ENCODE measurements around the gene THOC3.
"Not testable (repeated sequence)": the region's sequence is repeated elsewhere in the genome, so short reads cannot be mapped to it uniquely, and the experiment has no call there.

THOC3 gene

GRCh38 chr5:175967471-175968372, at the start of gene THOC3:
THOC3 (minus strand) TSS chr5:175968315; CDS start chr5:175968208, 107 bp downstream.
- peak; percentile 86 for DNase-seq (ENCODE audit: low read depth)
- H3K4me3 ChIP-seq (ENCODE audit: low read depth, low read length), result peak within 1 kb of the TSS; percentile 66

GRCh38 chr5:176017324-176017723, 49.2 kb upstream of the THOC3 start:
- not testable (repeated sequence) for DNase-seq (ENCODE audit: low read depth)

DNA sequence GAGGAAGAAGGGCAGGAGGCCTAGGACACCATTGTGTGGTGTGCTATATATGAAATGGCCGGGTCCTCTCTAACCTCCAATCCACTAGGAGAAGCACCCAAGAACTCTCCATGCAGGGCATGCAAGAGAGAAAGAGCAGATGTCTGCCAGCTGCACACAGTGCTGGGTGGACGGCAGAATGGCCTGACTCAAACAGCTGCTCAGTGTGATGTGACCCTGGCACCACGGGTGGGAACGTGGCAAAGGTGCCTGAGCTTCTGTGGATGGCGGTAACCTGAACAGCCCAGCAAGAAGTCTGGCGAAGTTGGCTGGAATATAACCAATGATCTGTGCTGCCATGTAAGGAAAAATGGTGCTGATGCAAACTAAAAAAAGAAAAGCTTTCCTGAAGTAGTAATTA, 46.2 kb upstream of the THOC3 start:
- not testable (repeated sequence) for H3K4me3 ChIP-seq (ENCODE audit: low read depth, low read length); DNase-seq (ENCODE audit: low read depth)

More at GRCh38 chr5:176017324-176017723, 49.2 kb upstream of the THOC3 start:
- H3K4me3 ChIP-seq (ENCODE audit: low read depth, low read length), result not testable (repeated sequence)

- not testable (repeated sequence) for DNase-seq (ENCODE audit: low read depth); H3K4me3 ChIP-seq (ENCODE audit: low read depth, low read length)
Measured at GRCh38 chr5:176011088-176011487, 43.0 kb upstream of the THOC3 start.

- H3K4me3 ChIP-seq (ENCODE audit: low read depth, low read length); DNase-seq (ENCODE audit: low read depth): not testable (repeated sequence)
Measured at GRCh38 chr5:176010202-176010601, 42.1 kb upstream of the THOC3 start.

GRCh38 chr5:176007220-176007619, 39.1 kb upstream of the THOC3 start:
- not testable (repeated sequence) for DNase-seq (ENCODE audit: low read depth); H3K4me3 ChIP-seq (ENCODE audit: low read depth, low read length)

- DNase-seq (ENCODE audit: low read depth), result not testable (repeated sequence)
Measured at GRCh38 chr5:176006819-176007218, 38.7 kb upstream of the THOC3 start.

DNA sequence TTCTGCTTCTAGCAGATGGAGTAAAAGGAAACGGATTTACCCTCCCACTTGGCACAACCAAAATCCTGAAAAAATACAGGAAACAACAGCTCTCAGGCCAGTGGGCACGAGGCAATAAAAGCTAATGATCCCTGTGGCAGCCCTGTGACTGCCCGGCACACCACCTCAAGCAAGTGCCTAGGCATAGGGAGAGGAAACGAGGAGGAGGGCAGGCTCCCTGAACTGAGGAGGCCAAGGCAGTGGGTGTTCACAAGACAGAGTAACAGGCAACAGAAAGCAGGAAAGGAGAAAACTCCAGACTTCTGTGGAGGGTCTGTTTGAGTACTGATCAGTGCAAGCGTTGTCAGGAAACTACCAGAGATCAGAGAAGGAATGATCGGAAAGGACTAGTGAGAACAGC, 29.9 kb upstream of the THOC3 start:
- not testable (repeated sequence) for H3K4me3 ChIP-seq (ENCODE audit: low read depth, low read length); DNase-seq (ENCODE audit: low read depth)

More at GRCh38 chr5:176006819-176007218, 38.7 kb upstream of the THOC3 start:
- not testable (repeated sequence) for H3K4me3 ChIP-seq (ENCODE audit: low read depth, low read length)

GRCh38 chr5:175997495-175997894, 29.4 kb upstream of the THOC3 start:
- not testable (repeated sequence) for H3K4me3 ChIP-seq (ENCODE audit: low read depth, low read length); DNase-seq (ENCODE audit: low read depth)

GRCh38 chr5:175996791-175997190, 28.7 kb upstream of the THOC3 start:
- H3K4me3 ChIP-seq (ENCODE audit: low read depth, low read length); DNase-seq (ENCODE audit: low read depth): not testable (repeated sequence)

- DNase-seq (ENCODE audit: low read depth); H3K4me3 ChIP-seq (ENCODE audit: low read depth, low read length): not testable (repeated sequence)
Measured at GRCh38 chr5:175995506-175995905, 27.4 kb upstream of the THOC3 start.

DNA sequence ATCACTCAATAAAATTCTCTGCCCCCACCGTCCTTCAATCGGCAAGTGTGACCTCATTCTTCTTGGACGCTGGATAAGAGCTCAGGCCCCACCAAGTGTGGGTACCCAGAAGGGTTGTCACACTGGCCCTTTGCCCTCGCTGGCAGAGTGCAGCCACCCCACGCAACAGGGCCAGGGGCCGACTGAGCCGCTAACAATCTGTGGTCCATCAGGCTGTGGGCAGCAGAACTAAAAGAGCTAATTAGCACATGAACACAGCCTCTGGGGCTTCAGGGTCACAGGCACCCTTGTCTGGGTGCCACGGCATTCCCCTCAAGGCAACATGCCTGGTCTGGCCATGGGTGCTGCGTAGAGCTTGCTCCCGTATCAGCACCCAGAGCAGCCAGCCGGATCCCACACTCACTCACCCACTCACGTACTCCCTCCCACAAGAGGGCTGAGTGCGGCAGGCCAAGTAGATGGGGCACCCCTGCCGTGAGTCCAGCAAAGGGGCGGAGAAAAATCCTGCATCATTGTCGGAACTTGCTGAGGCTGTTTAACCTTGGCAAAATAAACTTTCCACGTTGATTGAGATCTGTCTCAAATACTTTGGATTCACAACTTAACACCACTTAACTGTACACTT, 11.4 kb upstream of the THOC3 start:
- DNase-seq (ENCODE audit: low read depth); H3K4me3 ChIP-seq (ENCODE audit: low read depth, low read length): not testable (repeated sequence)

DNA sequence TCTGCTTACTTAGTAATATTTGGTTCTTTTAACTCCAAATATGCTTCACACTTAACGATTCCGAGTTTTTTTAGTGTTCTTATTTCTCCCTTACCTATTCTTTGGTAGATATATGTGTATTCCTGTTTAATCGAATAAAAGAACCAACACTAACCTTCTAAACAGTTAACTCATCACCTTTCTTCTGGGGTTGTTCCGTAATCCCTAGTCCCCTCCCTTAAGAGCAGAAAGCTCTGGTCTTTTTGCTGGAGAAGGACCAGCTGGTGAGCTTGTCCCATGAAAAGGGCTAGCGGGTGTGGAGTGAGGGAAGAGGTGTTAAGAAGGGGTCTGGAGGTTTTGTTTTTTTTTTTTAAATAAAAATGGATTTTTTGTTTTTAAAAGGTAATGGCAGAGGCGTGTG, 266 bp upstream of the THOC3 start:
- H3K4me3 ChIP-seq (ENCODE audit: low read depth, low read length), result peak overlapping the region; percentile 66
- DNase-seq (ENCODE audit: low read depth), result not testable (repeated sequence)

- H3K4me3 ChIP-seq (ENCODE audit: low read depth, low read length), result not testable (repeated sequence)
- DNase-seq (ENCODE audit: low read depth), result peak; percentile 2
Measured at GRCh38 chr5:175962329-175962728, 5.8 kb downstream of the THOC3 start.

DNA sequence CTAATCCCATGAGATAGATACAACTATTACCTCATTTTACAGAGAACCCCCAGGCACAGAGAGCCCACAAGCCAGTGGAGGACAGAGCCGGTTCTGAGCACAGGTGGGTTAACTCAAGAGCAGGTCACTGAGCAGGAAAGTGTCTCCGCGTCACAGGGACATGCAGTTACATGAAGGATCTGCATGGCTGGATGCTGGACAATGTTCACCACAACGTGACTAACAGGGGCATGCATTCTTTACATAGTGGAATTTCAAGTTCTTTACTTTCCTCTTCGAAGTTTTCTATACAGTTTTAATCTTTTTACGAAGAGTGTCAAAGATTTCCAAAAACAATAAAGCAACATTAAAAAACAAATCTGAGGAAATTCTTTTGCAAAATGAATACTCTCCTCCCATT, 7.9 kb downstream of the THOC3 start:
- H3K4me3 ChIP-seq (ENCODE audit: low read depth, low read length); DNase-seq (ENCODE audit: low read depth): not testable (repeated sequence)

- DNase-seq (ENCODE audit: low read depth); H3K4me3 ChIP-seq (ENCODE audit: low read depth, low read length): not testable (repeated sequence)
Measured at GRCh38 chr5:175958515-175958914, 9.6 kb downstream of the THOC3 start.

- H3K4me3 ChIP-seq (ENCODE audit: low read depth, low read length); DNase-seq (ENCODE audit: low read depth): not testable (repeated sequence)
Measured at GRCh38 chr5:175954107-175954506, 14.0 kb downstream of the THOC3 start.

DNA sequence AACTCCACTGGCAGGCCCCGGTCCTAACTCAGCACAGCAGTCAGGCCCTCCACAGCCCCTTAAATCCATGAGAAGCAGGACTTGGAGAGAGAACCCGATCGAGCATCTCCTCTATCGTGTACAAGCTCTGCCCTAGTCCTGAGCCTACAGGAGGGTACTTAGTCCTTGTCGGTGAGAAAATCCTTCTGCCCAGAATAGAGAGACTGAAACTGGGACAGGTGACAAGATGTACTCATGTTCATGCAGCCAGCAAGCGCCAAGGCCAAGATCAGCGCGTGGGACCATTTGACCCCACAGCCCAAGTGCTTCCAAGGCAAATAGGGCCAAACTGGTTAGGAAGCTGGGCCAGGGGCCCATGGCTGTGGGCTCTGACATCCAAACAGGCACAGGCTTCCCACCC, 15.3 kb downstream of the THOC3 start:
- H3K4me3 ChIP-seq (ENCODE audit: low read depth, low read length), result not testable (repeated sequence)

GRCh38 chr5:175951339-175951969, 16.7 kb downstream of the THOC3 start:
- not testable (repeated sequence) for DNase-seq (ENCODE audit: low read depth)

More for the DNA sequence above, 15.3 kb downstream of the THOC3 start:
- DNase-seq (ENCODE audit: low read depth), result not testable (repeated sequence)

More at GRCh38 chr5:175951339-175951969, 16.7 kb downstream of the THOC3 start:
- not testable (repeated sequence) for H3K4me3 ChIP-seq (ENCODE audit: low read depth, low read length)
